Panc1 (cell line): ENCODE results near the gene MYH11. TPM values are rescaled to one million over a fixed set of nuclear protein-coding genes. Genes with fewer than 3 reads are reported as not detected.

ENCODE experiments used
- ATAC-seq: fragments of 200-7000 bp; cut with Tn5 transposase; 2 replicates; pipeline ENCODE4 v1.9.1; 2020; ENCODE audit warnings: mild to moderate bottlenecking, moderate library complexity
- BruUV-seq: library from RNA; stranded (reverse); fragments of 400-500 nt; replicated peaks from 2 replicates; lab custom pipeline; 2021; lab: Mats Ljungman, UMichigan
- CTCF ChIA-PET: fragments of 300-600 bp; sonication (Branson Sonifier 250); formaldehyde crosslinking; loops from one replicate; lab custom pipeline; 2022; ENCODE audit warnings: antibody characterized with exemption; lab: Charles Lee
- POLR2A ChIA-PET: fragments of 300-600 bp; sonication (Branson Sonifier 250); formaldehyde crosslinking; loops from one replicate; lab custom pipeline; 2022; ENCODE audit warnings: antibody characterized with exemption; lab: Charles Lee
- DNase-seq: peaks from one replicate; pipeline ENCODE4 v3.0.0-alpha.2; 2010; ENCODE audit warnings: low read depth, low spot score
- H3K27ac ChIP-seq: 2 replicates; pipeline ENCODE4 v1.5.1; 2011; ENCODE audit warnings: mild to moderate bottlenecking, low read length, inconsistent platforms
- H3K27me3 ChIP-seq: fragments of 200-500 bp; sonication (Bioruptor generic); 2 replicates; pipeline ENCODE4 v1.6.0; 2014; ENCODE audit warnings: low read length, inconsistent platforms; ENCODE audit not compliant: control insufficient read depth, insufficient read depth
- H3K36me3 ChIP-seq: fragments of 200-500 bp; sonication (Bioruptor generic); 2 replicates; pipeline ENCODE4 v1.5.1; 2014; ENCODE audit warnings: inconsistent platforms, mild to moderate bottlenecking, low read length, moderate library complexity; ENCODE audit not compliant: control insufficient read depth, insufficient read depth
- H3K4me1 ChIP-seq: 2 replicates; pipeline ENCODE4 v1.5.1; 2011; ENCODE audit warnings: inconsistent platforms, mild to moderate bottlenecking, low read length, moderate library complexity; ENCODE audit not compliant: control insufficient read depth, insufficient read depth
- H3K4me3 ChIP-seq, 2 experiments: 2 replicates each; pipeline ENCODE4 v1.5.1; 2011 to 2012; ENCODE audit warnings: low read depth in 2 of 2, low read length in 2 of 2, mild to moderate bottlenecking in 2 of 2, inconsistent platforms in 1 of 2, moderate library complexity in 1 of 2
- H3K9me3 ChIP-seq: fragments of 200-500 bp; sonication (Bioruptor generic); 2 replicates; pipeline ENCODE4 v1.5.1; 2014; ENCODE audit warnings: low read depth, mild to moderate bottlenecking, inconsistent platforms, low read length, moderate library complexity; ENCODE audit not compliant: control insufficient read depth, insufficient read depth
- CTCF ChIP-seq: fragments of 450-650 bp; IDR thresholded peaks from 2 replicates; pipeline ENCODE4 v1.5.1; 2017; ENCODE audit warnings: mild to moderate bottlenecking
- POLR2AphosphoS5 ChIP-seq: IDR thresholded peaks from 2 replicates; pipeline ENCODE4 v1.6.1; 2012; ENCODE audit warnings: mild to moderate bottlenecking, low read depth, low read length, moderate library complexity
- SIN3A ChIP-seq: IDR thresholded peaks from 2 replicates; pipeline ENCODE4 v1.6.1; 2012; ENCODE audit warnings: low read depth, mild to moderate bottlenecking, low read length, moderate library complexity, borderline replicate concordance; ENCODE audit not compliant: insufficient read depth
- TCF7L2 ChIP-seq: IDR thresholded peaks from 2 replicates; pipeline ENCODE4 v1.6.1; 2011; ENCODE audit warnings: mild to moderate bottlenecking, low read depth, low read length, inconsistent platforms
- in situ Hi-C: cut with HindIII; loops from 2 replicates; pipeline ENCODE4 v1.10.0; 2016; ENCODE audit warnings: low sequenced_read_pairs, low pct_unique_long_range_greater_than_20kb
- intact Hi-C: fragments of 100-400 bp; cut with micrococcal nuclease; formaldehyde crosslinking; loops from one replicate; pipeline ENCODE4 v1.10.0; 2022; ENCODE audit not compliant: unreplicated experiment
- total RNA-seq: library from RNA; stranded (reverse); gene quantifications from one replicate; pipeline ENCODE4 v1.2.1, GENCODE V29; 2021; ENCODE audit not compliant: unreplicated experiment
- TF ChIP-seq, protein P1 (sequence below), 2 experiments: IDR thresholded peaks; 2 replicates each; pipeline ENCODE4 v1.6.1; 2011 to 2012; ENCODE audit warnings: low read depth in 2 of 2, control low read depth in 1 of 2, low read length in 1 of 2, mild to moderate bottlenecking in 1 of 2, moderate library complexity in 1 of 2; ENCODE audit not compliant: insufficient read depth in 1 of 2

Gene MYH11
- total RNA-seq, 1 experiment from 2014 or later = 0.51 TPM

DNA sequence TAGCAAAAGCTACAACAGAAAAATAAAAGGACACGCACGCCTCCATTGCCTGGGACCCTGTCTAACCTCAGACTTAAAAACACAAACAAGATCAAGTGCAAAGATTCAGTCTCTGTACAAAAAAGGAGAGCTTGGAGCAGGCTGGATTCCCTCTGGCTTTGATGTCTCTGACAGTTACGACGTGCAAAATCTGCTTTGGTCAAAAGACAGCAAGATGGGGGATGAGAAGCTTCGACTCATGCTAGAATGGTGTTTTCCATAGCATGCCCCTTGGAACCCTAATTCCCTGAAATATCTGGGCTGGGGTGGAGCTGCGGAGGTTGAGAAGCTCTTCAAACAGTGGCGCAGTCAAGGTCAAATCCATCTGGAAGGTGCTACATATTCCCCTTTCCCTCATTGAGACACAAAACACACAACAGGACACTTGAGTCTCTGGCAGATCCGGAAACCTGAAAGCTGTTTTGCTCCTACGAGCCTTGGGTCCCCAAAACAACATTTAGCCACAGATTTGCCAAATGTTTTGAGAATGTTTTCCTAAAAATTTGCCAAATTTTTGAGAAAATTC is 9.1 kb downstream of the MYH11 start:
- H3K36me3 ChIP-seq = no peaks in the 10 kb centered on the region
- ChIA-PET POLR2A (no interaction called here), CTCF (no interaction called here)
- no peaks in the 10 kb centered on the region for H3K9me3 ChIP-seq
- no peak overlapping the region for H3K4me3 ChIP-seq
- intact Hi-C loops (no loop called here), in situ Hi-C loops (no loop called here)
- no TSS peak for BruUV-seq
- no peaks in the 10 kb centered on the region for H3K4me1 ChIP-seq
- no peak for TF ChIP-seq POLR2AphosphoS5
- DNase-seq (no peak), ATAC-seq (no peak)
- no peaks in the 10 kb centered on the region for H3K27me3 ChIP-seq
- no peak overlapping the region for H3K27ac ChIP-seq

GRCh38 chr16:15846510-15846909 is 10.3 kb downstream of the MYH11 start:
- ChIA-PET CTCF (no interaction called here), POLR2A (no interaction called here)
- ATAC-seq (no peak), DNase-seq (no peak)
- in situ Hi-C loops (no loop called here), intact Hi-C loops (no loop called here)
- TF ChIP-seq CTCF = no peak
- TF ChIP-seq TCF7L2 = no peak
- no peak for TF ChIP-seq SIN3A
- TF ChIP-seq, protein P1, sequence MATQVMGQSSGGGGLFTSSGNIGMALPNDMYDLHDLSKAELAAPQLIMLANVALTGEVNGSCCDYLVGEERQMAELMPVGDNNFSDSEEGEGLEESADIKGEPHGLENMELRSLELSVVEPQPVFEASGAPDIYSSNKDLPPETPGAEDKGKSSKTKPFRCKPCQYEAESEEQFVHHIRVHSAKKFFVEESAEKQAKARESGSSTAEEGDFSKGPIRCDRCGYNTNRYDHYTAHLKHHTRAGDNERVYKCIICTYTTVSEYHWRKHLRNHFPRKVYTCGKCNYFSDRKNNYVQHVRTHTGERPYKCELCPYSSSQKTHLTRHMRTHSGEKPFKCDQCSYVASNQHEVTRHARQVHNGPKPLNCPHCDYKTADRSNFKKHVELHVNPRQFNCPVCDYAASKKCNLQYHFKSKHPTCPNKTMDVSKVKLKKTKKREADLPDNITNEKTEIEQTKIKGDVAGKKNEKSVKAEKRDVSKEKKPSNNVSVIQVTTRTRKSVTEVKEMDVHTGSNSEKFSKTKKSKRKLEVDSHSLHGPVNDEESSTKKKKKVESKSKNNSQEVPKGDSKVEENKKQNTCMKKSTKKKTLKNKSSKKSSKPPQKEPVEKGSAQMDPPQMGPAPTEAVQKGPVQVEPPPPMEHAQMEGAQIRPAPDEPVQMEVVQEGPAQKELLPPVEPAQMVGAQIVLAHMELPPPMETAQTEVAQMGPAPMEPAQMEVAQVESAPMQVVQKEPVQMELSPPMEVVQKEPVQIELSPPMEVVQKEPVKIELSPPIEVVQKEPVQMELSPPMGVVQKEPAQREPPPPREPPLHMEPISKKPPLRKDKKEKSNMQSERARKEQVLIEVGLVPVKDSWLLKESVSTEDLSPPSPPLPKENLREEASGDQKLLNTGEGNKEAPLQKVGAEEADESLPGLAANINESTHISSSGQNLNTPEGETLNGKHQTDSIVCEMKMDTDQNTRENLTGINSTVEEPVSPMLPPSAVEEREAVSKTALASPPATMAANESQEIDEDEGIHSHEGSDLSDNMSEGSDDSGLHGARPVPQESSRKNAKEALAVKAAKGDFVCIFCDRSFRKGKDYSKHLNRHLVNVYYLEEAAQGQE (IDR thresholded peaks at IDR 0.05; ENCODE audit: insufficient read depth in 1 of 2, low read depth in 2 of 2, low read length in 1 of 2) = no peak
- TF ChIP-seq POLR2AphosphoS5 = no peak
- Histone ChIP-seq H3K4me3 (no peak overlapping the region), H3K27me3 (no peaks in the 10 kb centered on the region), H3K27ac (no peak overlapping the region), H3K9me3 (no peaks in the 10 kb centered on the region), H3K36me3 (no peaks in the 10 kb centered on the region), H3K4me1 (no peaks in the 10 kb centered on the region)
- no TSS peak for BruUV-seq

- TF ChIP-seq, protein P1 (IDR thresholded peaks at IDR 0.05; ENCODE audit: insufficient read depth in 1 of 2, low read depth in 2 of 2, low read length in 1 of 2) = no peak
- no peak for TF ChIP-seq POLR2AphosphoS5
- no peak for TF ChIP-seq CTCF
- TF ChIP-seq SIN3A = no peak
- TF ChIP-seq TCF7L2 = no peak
- Histone ChIP-seq H3K36me3 (no peaks in the 10 kb centered on the region), H3K27me3 (no peaks in the 10 kb centered on the region), H3K4me1 (no peaks in the 10 kb centered on the region), H3K27ac (no peak overlapping the region), H3K4me3 (no peak overlapping the region), H3K9me3 (no peaks in the 10 kb centered on the region)
- ATAC-seq (no peak), DNase-seq (no peak)
- no TSS peak for BruUV-seq
- ChIA-PET POLR2A (interaction anchor here (0.7 kb wide), 1 partner anchor 13 kb away, joined by 8 read pairs; no protein-coding TSS in a partner anchor), CTCF (no interaction called here)
- in situ Hi-C loops = no loop called here
- intact Hi-C loops = no loop called here
Measured at GRCh38 chr16:15843635-15844279, 13.1 kb downstream of the MYH11 start.
